Right lung (tissue), 10 donors: ENCODE measurements around the gene MRPL23. TPM values are rescaled to one million over a fixed set of nuclear protein-coding genes. Genes with fewer than 3 reads are reported as not detected.
A peak's percentile ranks its signal among the peaks of the same experiment; 100 is the strongest.

Source experiments
- DNase-seq, 2 donors: peaks; one replicate each; pipeline ENCODE4 v3.0.0-alpha.2; 2013
- long read RNA-seq, 8 donors: transcript quantifications; one replicate each; lab custom pipeline, GENCODE V29; 2026
- polyA plus RNA-seq, 5 donors: library from polyadenylated mRNA; unstranded; fragments of 120-200 nt; gene quantifications; one replicate each; pipeline versions ENCODE4 v1.2.1 to v1.2.3, GENCODE V29; 2013; ENCODE audit warnings: inconsistent platforms in 1 of 5, low replicate concordance in 1 of 5; ENCODE audit not compliant: insufficient read length in 5 of 5, insufficient read depth in 1 of 5

The MRPL23 gene
- 10 to 100 TPM; 33.3 to 60.5 (median 54.7) TPM for polyA plus RNA-seq
- long read RNA-seq, donor 1, transcript MRPL23-205 (5 exons, 736 nt), result major isoform, 79 of 1,346 reads
- long read RNA-seq, donor 1, partial matches to known transcripts, result 973 of 1,346 reads
- long read RNA-seq, donor 1, other reads (novel, unspliced or antisense), result 294 of 1,346 reads
- long read RNA-seq, donor 2, transcript MRPL23-205 (5 exons, 736 nt), result major isoform, 31 of 31 reads
- long read RNA-seq, donor 2, partial matches to known transcripts, result 0 of 31 reads
- long read RNA-seq, donor 2, other reads (novel, unspliced or antisense), result 0 of 31 reads
- long read RNA-seq, donor 3, transcript MRPL23-205 (5 exons, 736 nt), result major isoform, 42 of 42 reads
- long read RNA-seq, donor 3, partial matches to known transcripts, result 0 of 42 reads
- long read RNA-seq, donor 3, other reads (novel, unspliced or antisense), result 0 of 42 reads
- long read RNA-seq, donor 4, transcript MRPL23-205 (5 exons, 736 nt), result major isoform, 32 of 934 reads
- long read RNA-seq, donor 4, partial matches to known transcripts, result 738 of 934 reads
- long read RNA-seq, donor 4, other reads (novel, unspliced or antisense), result 163 of 934 reads
- long read RNA-seq, donor 5, transcript MRPL23-205 (5 exons, 736 nt), result major isoform, 50 of 51 reads
- long read RNA-seq, donor 5, partial matches to known transcripts, result 0 of 51 reads
- long read RNA-seq, donor 5, other reads (novel, unspliced or antisense), result 0 of 51 reads
- long read RNA-seq, donor 6, transcript MRPL23-205 (5 exons, 736 nt), result major isoform, 60 of 66 reads
- long read RNA-seq, donor 6, partial matches to known transcripts, result 6 of 66 reads
- long read RNA-seq, donor 6, other reads (novel, unspliced or antisense), result 0 of 66 reads
- long read RNA-seq, donor 7, transcript MRPL23-205 (5 exons, 736 nt), result major isoform, 32 of 32 reads
- long read RNA-seq, donor 7, partial matches to known transcripts, result 0 of 32 reads
- long read RNA-seq, donor 7, other reads (novel, unspliced or antisense), result 0 of 32 reads
- long read RNA-seq, donor 8, transcript MRPL23-205 (5 exons, 736 nt), result major isoform, 16 of 17 reads
- long read RNA-seq, donor 8, partial matches to known transcripts, result 0 of 17 reads
- long read RNA-seq, donor 8, other reads (novel, unspliced or antisense), result 0 of 17 reads

DNA sequence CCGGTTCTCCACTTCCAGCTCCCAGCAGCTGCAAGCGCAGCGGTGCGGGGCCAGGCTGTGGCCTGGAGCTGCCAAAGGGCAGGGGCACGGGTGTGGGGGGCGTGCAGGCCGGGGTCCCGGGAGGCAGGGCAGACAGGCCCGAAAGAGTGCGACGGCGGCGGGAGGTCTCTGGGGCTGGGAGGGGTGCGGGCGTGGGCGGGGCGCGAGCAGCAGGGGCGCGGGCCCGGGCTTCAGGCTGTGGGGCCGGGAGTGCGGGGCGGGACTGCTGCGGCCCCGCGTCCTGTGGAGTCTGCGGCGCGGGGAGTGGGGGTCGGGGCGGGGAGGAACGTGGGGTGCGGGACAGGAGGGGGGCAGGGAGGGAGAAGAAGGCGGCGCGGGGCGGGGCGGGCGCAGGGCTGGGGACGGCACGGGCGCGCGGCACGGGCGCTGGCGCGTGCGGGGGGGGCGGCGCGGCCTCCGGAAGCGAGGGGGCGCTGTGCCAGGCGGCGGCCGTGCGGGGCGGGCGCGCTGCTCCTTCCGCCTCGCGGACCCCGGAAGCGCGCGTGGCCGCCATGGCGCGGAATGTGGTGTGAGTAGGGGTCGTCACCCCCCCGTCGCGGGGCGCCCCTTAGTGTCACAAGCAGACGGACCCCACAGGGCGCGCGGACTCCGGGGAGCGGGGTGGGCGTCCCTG is at the start of gene MRPL23:
MRPL23 (plus strand) TSS at position 521 of the 673 bp plus-strand sequence; CDS start at position 552, 31 bp downstream.
- DNase-seq, result no peak

DNA sequence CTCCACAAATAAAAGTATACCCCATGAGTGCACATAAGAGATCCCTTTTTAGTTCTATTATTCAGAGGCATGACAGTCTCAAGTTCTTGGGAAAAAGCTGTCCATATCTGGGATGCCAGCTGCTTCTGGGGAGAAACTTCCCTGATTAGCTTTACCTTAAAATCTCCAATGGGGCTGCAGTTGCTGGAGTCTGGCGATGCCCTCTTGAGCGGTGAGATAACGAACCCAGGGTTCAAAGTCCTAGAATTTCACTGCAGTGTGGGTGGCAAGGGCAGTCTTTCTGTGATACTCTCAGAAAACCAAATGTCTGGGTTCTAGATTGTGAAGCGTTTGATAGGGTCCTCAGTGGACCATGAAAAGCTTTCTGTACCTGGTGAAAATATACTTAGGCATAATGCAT is 48.0 kb upstream of the MRPL23 start:
- DNase-seq, result no peak

DNA sequence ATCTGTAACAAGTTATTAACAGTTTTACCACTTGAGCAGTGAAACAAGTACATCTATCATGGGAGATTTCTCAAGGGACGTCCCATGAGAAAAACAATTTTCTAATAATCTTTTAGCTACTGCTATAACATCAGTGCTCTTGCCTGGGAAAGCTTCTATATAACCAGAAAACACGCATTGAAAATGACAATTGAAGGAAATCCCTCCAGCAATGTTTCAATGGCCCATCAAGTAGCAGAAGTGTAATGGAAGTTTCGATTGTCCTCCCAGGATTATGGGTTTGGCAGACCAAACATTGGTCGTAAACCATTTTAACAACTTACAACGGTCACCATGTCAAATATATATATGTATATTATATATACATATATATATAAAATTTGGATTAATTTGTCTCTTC is 47.4 kb upstream of the MRPL23 start:
- no peak for DNase-seq

DNA sequence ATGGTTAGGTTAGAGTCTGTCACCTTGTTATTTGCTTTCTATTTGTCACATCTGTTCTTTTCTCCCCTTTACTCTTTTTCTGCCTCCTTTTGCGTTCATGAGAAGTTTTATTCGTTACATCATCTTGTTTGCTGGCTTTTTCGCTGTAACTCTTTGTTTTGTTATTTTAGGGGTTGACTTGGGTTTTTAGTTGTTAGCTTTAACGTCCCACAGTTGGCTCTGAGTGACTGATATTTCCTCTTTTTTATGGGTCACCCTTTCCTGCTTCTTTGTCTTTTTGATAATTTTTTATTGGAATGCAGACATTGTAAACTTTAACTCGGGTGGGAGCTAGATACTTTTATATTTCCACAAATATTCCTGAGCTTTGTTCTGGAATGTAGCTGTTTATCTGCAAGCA is 41.0 kb upstream of the MRPL23 start:
- DNase-seq, result no peak

DNA sequence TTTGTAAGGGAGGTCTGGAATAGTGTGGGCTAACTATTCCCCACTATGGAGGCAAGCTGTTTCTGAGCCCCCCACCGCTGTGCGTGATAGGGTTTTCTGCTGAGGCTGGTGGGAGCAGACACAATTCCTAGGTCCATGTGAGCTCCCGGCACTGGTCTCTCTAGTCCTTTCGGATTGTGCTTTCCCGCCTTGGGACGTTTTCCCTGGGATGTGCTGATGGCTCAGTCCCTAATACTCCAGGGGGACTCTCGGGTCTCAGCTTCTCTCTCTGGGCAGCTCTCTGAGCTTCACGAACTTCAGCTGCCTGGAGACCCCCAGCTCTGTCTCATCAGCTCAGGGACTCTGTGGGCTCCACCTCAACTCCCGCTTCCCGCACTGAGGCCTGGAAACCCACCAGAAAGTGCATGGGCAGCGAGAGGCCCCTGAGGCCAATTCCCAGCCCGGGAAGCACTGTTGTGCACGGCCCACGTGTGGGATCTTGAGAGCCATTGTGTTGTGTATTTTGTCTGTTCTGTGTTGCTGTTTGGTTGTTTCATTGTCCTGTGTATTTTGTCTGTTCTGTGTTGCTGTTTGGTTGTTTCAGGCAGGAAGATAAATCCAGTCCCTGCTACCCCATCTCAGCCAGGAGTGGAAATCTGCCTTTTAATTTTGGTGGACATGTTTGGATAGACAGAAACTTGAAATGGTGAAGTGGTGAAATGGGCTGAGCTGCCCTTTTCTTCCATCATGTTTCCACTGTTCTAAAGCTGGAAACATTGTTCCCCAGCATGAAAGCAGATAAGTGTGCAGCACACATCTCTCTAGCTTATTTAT is 40.3 kb upstream of the MRPL23 start:
- DNase-seq, result no peak

DNA sequence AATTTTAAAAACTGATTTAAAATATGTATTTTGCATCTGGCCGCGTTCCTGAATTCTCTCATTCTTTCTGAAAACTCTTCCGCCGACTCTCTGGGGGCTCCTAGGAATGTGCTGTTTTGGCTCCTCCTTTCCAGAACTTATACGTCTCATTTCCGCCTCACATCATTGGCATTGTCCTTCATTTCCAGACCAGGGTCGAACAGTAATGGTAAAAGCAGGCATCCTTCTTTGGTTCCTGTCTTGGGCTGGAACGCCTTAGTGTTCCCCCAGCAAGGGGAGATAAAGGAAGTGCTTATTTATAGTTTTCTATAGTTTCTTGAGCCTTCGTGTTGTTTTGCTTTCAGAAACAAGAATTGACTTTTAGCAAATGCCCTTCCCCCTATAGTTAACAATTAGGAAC is 38.5 kb upstream of the MRPL23 start:
- peak; percentile 72 to 77 for DNase-seq

DNA sequence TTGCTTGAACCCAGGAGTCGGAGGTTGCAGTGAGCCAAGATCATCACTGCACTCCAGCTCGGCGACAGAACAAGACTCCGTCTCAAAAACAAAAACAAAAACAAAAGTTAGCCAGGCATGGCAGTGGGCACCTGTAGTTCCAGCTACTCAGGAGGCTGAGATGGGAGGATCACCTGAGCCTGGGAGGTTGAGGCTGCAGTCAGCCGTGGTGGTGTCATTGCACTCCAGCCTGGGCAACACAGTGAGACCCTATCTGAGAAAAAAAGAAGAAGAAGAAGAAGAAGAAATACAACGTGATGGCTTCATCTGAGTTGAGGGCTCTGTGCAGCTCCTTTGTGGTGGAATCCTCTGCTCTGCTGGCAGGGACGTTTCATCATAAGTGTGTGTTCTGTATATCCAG is 37.6 kb upstream of the MRPL23 start:
- DNase-seq, result no peak

DNA sequence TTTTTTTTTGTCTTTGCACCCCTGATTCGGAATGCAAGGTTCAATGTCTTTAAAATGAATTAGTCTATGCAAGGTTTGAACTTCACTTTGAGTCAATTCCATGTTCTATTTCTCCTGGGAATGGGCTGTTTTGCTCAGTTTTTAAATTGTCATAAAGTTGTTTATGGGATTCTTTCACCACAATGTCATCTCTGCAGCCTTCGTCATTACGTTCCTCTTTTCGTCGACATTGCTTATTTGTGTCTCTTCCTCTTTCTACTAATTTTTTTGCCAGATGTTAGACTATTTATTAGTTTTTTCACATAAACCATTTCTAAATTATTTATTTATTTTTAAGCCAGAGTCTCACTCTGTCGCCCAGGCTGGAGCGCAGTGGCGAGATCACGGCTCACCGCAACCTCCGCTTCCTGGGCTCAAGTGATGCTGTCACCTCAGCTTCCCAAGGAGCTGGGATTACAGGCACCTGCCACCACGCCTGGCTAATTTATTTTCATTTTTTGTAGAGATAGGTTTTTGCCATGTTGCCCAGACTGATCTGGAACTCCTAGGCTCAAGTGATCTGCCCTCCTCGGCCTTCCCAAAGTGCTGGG is 34.7 kb upstream of the MRPL23 start:
- DNase-seq, result no peak

DNA sequence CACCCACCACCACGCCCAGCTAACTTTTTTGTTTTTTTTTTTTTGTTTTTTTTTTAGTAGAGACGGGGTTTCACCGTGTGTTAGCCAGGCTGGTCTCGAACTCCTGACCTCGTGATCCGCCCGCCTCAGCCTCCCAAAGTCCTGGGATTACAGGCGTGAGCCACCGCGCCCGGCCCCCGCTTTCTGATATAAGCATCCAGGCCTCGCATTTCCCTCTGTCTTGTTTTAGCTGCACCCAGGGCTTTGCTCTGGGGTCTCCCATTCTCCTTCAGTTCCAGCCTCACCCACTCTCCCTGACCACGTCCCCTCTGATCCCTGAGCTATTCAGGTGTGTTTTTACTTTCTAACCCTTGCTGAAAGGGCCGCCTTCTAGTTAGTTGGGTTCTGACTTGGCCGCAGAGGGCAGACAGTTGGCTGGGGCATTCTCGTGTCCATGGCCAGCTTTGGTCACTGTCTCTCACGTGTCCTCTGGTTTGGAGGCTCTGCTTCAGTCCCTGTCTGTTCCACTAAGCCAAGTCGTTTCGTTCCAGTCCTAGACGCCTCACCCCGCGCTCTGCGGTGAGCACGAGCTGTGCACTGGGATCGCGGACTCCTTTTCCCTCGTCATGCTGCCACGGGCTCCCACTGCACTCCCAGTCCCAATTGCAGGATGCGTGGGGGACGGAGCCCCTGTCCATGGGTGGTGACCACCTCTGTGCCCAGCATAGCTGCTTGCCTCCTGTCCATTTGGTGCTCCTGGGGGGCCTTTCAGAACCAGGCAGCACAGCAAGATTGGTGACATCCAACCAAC is 33.7 kb upstream of the MRPL23 start:
- DNase-seq, result no peak

DNA sequence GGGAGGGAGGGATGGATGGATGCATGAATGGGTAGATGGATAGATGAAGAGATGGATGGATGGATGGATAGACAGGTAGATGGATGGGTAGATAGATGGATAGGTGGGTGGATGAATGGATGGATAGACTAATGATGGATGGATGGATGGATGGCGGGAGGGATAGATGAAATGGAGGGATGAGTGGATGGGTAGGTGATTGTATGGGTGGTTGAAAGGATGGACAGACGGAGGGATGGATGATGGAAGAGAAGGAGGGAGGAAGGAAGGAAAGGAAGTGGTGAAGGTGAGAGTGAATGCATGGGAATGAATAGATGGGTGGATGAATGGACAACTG is 31.4 kb upstream of the MRPL23 start:
- DNase-seq, result no peak

DNA sequence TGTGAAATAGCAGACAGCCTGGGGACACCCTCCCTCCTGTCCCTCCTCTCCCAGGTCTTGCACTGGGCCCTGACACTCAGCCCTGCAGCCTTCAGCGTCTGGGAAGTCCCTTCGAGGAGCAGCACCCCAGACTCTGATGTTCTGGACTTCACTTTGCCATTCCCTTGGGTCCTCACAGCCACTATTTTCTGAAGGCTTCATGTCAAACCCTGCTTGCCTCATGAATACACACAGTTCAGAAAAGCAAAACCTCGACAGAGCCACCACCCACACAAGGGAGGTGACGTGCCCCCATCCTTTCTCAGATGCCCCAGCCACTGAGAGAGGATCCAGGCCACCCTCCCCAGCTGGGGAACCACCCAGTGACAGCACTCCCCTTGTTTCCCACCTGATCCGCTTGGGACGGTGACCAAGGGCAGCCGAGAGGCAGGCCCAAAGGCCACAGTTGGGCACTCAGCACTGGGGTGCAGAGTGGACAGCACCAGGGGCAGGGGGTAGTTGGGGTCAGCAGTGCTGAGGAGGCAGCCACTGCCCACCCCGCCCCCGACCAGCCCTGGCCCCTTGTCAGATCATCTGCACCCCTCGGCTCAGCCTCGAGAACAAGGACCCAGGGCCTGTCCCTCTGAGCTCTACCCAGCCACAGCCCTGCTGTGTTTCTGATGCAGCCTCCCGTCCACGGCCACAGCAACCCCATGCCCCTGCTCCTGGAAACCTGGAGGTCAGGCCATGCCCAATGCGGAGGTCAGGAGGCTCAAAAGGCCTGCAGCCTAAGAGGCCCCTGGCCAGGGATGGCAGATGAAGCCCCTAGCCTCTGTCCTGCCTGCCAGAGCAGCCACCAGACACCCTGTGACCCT is 30.8 kb upstream of the MRPL23 start:
- DNase-seq, result no peak

DNA sequence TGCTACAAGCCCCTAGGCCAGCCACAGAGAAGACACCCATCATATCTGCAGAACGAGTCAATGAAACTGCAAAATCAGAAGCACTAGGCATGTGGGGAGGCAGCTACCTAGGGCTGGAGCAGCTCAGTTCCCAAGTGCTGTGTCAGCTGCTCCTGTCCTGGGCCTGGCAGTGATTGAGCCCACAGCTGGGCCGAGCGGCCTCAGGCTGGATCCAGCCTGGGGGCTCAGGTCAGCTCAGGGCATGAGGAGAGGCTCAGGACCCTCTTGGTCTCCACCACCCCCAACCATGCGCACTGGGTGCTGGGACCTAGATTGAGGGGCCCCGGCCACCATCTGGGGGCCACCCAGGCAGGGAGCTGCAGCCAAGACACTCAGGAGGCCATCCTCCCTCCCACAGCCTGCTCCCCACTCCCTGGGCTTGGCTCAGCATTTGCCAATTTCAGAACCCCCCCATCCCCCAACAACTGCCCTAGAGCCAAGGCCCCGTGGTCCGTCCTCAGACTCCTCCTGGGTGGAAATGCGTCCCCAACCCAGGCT is 30.1 kb upstream of the MRPL23 start:
- DNase-seq, result peak in 1 of 2 donors; percentile 52

DNA sequence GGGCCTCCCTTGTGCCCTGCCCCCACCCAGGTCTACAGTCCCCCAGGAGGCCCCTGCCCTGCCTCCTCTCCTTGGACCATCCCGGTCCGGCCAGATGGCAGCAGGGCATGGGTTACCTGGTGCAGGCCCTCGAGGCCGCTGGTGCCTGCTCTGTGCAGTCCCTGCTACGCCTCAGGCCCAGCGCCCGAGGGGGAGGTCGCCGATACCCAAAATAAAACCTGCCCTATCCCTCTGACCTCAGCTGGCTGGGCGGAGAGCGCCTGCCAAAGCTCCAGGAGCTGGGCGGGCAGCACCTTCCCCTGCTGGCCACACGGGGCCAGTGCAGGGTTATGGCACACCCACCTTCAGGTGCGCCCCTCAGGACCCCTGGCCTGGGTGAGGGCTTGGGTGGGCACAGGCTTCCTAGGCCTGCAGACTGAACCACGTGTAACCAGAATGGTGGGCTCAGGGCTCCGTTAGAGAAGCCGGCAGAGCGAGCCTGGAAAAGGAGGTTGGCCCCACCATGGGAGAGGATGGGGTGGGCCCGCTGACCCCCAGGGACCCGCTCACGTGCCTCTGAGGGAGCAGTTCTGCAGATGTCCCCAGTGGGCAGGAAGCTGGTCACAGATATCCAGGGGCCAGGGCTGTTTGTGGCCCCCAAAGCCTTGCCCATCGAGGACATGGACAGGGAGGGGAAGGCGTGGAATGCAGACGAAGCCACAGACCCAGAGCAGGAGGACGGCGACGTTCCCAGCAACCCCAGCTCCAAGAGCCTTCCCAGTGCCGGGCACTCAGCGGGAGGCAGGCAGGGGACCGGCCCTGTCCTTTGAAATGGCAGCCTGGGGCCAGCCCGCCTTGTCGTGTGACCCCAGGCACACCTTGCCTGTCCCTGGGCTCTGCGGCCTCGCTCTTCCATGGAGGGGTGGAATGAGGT is 29.4 kb upstream of the MRPL23 start:
- no peak for DNase-seq

DNA sequence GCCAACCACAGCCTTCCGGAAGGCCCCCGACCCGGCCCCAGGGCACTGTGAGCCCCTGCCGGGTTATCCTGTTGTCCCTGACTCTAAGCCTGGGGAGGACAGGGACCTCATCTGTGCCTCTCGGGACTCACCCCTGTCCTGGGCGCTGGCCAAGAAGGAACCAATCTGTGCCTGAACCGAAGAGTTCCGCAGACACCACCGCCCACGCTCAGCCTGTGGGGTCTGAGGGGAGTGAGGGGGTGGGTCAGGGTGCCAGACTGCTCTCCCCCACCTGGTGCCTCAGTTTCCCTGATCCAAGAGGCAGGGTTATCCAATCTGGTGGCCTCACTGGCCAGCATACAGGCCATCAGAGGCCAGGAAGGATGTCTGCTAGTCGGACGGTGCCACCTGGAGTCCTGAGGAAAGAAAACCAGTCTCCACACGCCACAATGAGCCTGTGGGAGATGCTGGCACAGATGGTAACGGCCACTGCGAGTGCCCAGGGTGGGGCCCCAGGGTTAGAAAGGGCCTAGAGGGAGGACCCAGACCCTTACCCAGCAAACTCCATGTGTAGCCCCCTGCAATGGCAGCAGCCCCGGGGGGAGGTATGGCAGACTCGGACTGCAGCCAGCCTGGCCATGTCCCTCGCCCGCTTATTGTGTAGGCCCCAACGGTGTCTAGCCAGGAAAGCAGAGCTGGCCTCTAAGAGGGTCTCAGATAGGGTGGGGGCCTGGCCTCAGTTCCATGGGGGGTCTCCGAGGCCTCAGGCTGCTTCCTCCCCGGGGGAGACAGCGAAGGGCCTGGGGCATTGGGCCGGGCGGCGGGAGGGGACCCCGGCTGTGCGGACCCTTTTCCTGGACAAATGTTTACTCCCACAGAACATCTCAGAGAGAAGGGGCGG is 28.5 kb upstream of the MRPL23 start:
- no peak for DNase-seq

DNA sequence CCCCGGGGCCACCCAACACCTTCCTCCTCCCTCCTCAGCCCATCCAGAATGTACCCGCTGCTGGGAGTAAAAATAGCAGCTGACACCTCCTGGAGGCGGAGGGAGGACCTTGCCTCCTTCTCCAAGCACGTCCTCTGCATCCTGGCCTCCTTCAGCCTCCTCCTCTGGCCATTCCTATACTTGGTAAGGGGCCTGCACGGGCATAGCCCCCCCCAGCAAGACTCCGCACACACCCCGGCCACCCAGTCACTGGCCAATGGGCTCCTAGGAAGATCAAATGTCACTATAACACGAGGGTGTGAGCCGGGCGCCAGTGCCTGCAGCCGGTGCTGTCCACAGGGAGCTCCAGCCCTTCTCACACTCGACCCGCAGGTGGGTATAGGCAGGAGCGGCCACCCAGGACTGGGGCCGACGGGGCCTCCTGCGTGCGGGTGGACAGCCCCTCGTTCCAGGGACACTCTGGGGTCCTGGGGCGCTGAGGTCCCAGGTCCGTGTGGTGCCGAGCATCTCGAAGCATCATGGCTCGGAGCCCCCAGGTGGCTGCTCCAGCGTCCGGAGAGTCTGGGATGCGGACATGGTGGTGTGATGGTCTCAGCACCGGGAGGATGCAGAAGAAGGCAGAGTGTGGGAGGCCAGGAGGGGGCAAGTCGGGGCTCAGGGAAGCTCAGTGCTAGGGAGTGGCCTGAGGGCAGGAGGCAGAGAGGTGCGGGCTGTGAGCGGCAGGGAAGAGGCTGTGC is 27.6 kb upstream of the MRPL23 start, which contains the start of gene TNNT3:
TNNT3 (plus strand) TSS at position 313 of the 737 bp plus-strand sequence. CDS start 3,172 bp downstream, outside the sequence.
- DNase-seq, result no peak
